GM19328 (cell line): ENCODE measurements around the gene PHF2.

ENCODE experiments used
- ATAC-seq: cut with Tn5 transposase; IDR thresholded peaks from one replicate; pipeline ENCODE4 v1.9.1; 2021; ENCODE audit warnings: mild to moderate bottlenecking, moderate library complexity; ENCODE audit not compliant: unreplicated experiment

PHF2 gene

DNA sequence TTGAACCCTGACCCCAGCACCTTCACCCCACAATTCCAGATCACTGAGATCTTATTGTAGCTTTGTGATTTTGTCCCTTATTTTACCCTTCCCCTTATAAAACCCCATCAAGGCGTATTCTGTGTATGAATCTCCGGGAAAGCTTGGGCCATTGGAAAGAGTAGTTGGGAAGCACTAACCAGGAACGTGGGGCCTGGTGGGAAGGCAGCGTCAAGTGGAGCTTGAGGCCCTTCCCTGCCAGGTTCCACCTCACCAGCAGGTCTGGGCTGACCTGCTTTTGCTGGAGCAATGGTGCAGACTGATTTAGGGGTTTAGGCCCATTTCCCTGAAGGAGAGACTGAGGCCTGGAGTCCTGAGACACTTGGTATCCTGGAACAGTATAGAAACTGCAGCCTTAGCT, 9.3 kb downstream of the PHF2 start:
- no peak for ATAC-seq

DNA sequence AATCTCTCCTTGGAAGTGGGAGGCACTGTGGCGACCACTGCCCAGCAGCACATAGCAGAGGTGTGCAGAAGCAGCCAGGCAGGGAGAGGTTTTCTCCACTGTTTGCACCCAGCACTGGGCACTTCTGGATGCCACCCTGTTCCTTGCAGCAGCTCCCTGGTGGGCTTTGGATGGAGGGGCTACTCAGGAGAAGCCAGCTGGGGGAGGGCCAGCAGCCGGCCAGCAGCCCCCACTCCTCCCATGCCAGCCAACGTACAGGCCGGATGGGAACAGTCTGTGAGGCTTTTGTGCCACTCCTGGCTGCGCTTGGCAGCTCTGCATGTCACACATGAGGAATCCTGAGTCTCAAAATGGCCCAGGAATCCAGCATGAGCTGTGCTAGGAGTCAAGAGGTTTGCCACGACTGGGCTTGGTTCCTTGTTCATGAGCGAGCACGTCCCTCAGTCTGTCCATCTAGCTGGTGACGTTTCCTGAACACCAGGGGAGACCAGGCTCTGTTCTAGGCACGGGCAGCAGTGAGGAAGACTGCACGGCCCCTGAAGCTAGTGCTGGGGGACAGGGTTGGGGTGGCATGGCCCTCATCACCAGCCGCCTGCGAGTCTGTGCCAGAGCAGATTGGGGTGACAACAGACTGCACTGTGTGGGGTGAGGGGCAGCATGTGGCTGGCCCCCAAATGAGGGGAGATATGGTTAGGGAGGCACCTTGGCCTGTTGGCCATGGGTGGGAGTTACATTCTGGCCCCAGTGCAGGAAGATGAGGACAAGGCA, 10.1 kb downstream of the PHF2 start:
- no peak for ATAC-seq

GRCh38 chr9:93587284-93587650, 10.9 kb downstream of the PHF2 start:
- no peak for ATAC-seq

DNA sequence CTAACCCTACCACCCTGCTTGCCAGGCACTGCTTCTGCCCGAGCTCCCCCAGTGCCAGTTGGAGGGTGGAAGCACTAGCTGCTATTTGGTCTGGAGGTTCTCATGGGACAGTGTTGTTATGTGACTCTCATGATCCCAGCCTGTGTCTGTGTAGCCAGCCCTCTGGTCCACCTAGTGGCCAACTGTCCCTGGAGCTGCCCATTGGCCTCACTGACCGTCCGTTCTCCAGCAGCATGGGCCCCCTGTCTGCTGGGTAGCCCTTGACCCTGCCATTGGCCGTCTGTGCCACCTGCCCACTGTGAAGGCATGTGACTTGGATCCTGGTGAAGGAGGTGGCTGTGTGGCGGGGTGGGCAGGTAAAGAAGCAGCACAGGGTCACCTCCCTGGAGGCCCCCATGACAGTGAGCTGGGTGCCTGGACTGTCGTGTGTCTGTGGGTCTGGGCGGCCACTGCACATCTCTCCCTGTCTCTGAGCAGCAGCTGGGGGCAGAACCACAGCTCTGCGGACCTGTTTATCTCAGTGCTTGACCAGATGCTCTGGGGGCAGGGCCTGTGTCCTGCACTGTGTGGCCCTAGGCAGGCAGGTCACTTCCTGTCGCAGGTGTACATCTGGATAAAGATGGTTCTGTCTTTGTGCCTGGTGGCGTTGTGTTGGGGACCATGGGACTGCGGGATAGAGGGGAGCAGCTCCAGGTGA, 11.4 kb downstream of the PHF2 start:
- no peak for ATAC-seq

- ATAC-seq, result no peak
Measured at GRCh38 chr9:93588641-93589609, 12.5 kb downstream of the PHF2 start.

DNA sequence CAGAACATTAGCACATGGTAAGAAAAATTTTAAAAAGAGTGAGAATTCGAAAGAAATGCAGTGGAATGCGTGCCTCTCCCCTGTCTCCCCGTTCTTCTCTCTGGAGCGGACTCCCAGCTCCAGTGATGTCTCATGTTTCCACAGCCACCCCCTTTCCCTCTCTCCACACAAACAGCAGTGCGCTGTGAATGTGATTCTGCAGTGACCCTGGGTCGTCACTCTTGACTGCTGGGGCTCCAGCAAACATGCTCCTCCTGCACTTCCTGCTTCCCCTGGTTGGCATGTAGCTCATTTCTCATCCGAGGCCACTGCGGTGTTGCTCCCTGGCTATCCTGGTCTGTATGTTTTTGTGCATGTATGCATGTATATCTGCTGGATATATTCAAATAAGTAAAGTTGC, 13.3 kb downstream of the PHF2 start:
- ATAC-seq, result no peak

DNA sequence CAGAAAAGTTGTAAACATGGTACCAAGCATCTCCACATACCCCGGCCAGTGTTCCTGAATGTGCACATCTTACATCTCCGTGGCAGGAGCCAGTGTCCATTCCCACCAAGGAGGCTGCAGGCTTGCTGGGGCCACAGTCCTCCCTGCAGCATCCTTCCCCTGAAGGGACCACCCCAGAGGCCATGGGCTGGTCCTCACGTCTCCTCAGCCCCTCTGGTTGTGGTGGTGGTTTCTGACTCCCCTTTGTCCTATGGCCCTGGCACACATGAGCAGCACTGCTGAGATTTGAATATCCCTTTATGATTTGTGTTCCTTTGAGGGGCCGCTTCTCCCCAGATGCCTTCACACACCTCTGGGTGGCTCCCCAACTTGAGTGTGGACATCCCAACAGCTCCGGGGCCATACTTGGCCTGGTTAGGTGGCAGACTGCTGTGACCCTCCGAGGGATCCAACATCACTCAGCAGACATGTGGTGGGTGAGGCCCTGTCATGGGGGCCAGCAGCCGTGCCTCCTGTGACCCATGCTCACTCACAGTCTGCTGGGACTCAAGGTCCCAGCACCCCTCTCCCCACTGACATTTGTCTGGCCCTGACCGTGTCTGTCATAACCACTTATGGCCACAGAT, 14.3 kb downstream of the PHF2 start:
- no peak for ATAC-seq

DNA sequence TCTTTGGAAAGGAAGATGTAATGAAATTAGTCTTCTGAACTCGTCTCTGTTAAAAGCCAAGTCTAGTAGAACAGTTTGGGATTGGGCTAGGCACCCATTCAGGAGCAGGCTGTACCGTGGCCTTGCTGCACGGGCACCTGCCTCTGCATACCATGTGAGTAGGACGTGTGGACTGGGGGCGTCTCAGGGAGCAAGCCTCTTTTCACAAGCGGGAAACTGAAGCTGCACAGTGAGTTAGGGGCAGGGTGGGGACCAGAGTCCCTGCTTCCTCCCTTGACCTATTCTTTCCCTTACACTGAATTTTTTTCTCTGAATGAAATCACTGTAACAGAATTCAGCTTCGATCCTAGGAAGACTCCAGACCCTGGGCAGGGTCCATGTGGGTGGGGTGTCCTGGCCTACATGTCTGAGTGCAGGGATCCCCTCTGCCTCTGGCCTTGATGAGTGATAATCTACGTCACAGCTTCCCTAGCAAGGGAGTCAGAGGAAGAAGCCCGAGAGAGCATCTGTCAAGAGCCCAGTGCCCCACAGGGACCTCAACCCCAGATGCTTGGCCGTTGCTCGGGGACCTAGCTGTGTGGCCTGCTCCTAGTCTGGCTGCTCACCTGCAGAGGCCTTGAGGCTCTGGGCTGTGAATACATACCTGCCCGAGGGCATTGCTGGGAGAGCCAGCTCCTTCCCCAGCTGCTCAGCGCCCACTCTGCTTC, 15.1 kb downstream of the PHF2 start:
- ATAC-seq, result no peak

DNA sequence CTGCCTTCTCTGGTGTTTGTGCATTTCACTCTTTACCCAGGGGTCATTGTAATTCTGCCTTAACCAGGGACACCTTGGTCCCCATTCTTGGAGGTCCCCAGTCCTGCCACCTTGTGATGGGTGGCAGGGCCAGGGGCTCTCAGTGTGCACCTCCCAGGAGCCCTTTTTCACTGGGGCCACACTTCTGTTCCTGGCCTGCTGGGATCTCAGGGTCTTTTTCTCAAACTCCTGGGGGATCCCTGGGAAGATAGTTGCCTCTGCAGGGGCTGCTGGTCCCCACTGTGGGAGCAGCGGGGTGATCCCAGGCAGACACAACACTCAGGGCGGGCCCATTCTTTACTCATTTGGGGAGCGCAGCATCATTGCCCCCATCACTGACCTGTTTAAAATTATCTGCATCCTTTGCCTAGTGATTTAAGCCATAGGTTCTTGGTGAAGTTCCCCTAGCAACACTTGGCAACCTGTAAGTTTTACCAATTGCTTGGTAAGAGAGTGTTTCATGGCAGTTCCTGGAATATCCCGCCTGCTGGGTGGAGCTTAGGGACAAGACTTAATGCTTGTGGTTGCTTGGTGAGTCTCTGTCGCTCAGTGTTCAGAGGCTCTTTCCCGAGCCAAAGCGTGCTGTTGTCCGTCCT, 15.7 kb downstream of the PHF2 start:
- ATAC-seq, result no peak

- ATAC-seq, result no peak
Measured at GRCh38 chr9:93592643-93593021, 16.2 kb downstream of the PHF2 start.

DNA sequence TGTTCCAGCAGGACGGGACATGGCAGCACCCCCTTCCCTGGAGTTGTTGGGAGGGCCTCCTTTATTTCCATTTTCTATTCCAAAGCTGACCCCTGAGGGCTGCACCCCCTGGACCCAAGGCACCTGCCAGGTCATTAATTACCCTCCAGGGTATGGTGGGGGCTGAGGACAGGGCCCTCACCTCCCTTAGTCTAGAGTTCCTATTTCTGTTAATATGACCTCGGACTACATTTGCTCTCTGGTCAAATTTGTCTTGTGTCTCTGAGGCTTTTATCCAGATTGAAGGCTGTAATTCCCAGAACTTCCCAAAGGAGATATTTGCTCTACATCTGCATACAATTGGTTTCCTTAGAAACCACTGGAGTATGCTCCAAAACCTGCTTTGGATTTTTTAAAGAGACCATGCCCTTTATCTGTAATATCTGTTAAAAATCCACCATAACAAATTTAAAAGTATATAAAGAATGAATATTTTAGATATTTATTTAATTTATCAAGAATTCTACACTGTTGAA, 16.8 kb downstream of the PHF2 start:
- no peak for ATAC-seq

- ATAC-seq, result no peak
Measured at GRCh38 chr9:93594041-93594756, 17.8 kb downstream of the PHF2 start.

GRCh38 chr9:93595461-93595860, 19.1 kb downstream of the PHF2 start:
- ATAC-seq, result no peak

- ATAC-seq, result no peak
Measured at GRCh38 chr9:93595861-93596365, 19.5 kb downstream of the PHF2 start.

- no peak for ATAC-seq
Measured at GRCh38 chr9:93596399-93596798, 20.0 kb downstream of the PHF2 start.

DNA sequence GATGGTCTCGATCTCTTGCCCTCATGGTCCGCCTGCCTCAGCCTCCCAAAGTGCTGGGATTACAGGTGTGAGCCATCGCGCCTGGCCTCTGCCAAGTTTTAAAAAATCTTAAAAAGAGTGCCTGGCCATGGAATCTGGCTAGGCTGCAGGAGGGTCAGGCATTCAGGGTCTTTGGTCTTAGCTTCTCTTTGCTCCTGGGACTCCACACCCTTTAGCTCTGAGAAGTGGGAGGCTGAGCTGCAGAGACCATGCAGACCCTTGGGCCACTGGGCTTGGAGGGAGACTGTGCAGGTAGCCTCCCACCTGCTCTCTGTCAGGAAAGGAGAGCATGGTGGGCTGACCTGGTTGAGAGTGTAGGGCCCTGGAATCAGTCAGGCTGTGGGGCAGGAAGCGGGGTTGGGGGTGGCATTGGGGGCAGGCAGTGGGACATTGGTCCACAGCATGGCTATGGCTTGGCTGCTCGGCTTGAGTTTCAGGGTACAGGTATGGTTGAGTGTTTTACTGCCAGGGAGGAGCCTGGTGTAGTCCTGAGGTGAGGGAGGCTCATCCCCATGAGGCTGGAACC, 20.8 kb downstream of the PHF2 start:
- no peak for ATAC-seq

GRCh38 chr9:93597871-93598646, 21.7 kb downstream of the PHF2 start:
- no peak for ATAC-seq
